ENCODE data around the gene CGB3.
A peak's percentile ranks its signal among the peaks of the same experiment; 100 is the strongest.

The CGB3 gene

DNA sequence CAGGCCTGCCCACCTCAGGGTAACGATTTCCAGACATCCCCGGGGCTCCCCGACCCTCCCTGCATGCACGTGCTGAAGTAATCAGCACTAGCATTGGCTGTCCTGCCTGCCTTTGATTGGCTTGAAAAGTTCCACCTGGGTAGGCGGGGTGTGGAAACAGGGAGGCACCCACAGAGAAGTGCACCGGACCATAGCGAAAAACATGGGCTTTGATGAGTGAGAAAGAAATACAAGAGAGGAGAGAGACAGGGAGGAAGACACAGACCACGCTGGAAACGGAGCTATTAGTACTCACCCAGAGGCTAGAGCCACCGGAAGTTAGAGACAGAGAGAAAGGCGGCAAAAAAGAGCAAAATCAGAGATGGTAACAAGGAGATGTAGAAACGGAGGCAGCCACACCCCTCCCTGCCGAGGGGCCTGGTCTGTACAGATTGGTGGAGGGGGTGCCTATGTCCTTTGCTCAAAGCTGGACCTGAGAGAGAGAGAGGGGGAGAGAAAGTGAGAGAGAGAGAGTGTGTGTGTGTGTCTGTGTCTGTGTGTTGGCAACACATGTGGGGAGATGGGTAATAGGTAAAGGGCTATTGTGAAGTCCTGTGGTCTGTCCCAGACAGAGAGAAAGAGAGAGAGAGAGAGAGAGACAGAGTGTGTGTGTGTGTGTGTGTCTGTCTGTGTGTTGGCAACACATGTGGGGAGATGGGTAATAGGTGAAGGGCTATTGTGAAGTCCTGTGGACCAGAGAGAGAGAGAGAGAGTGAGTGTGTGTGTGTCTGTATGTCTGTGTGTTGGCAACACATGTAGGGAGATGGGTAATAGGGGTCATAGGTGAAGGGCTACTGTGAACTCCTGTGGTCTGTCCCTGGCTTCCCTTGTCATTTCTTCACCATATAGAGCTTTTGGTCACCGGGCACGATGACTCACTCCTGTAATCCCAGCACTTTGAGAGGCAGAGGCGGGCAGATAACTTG lies 2.9 kb downstream of the CGB3 start:
- POLR2A ChIA-PET, result interaction anchor here (0.6 to 3.4 kb wide), 3 partner anchors 28 to 659 kb away, joined by 5 to 20 read pairs (median 6); partner anchors contain the start of genes GYS1 and RUVBL2
- TF ChIP-seq PRDM1 (tag by site-specific recombination; IDR thresholded peaks at IDR 0.05), result peak; percentile 98
- TF ChIP-seq KLF1 (tag by site-specific recombination; IDR thresholded peaks at IDR 0.05), result peak; percentile 79
- peak; percentile 20; the same call in 1 of the 2 replicates for TF ChIP-seq ZNF391 (tag by site-specific recombination; IDR thresholded peaks at IDR 0.05; ENCODE audit: borderline replicate concordance, low read depth)
- peak; percentile 47 for TF ChIP-seq GLIS1 (tag by site-specific recombination; IDR thresholded peaks at IDR 0.05)
- 0 out of 2 replicates have a peak, but pooled peaks have one; percentile 41 for TF ChIP-seq ZNF324 (tag by site-specific recombination; IDR thresholded peaks at IDR 0.05)
- TF ChIP-seq ZBTB17 (tag by site-specific recombination; IDR thresholded peaks at IDR 0.05), result peak; percentile 63
- peak; percentile 88 for TF ChIP-seq ZNF366 (tag by site-specific recombination; conservative IDR thresholded peaks at IDR 0.05)
- TF ChIP-seq ZBTB48 (tag by site-specific recombination; IDR thresholded peaks at IDR 0.05), result peak; percentile 67
- TF ChIP-seq PRDM10 (tag by site-specific recombination; IDR thresholded peaks at IDR 0.05), result peak; percentile 88
- TF ChIP-seq, protein P1, sequence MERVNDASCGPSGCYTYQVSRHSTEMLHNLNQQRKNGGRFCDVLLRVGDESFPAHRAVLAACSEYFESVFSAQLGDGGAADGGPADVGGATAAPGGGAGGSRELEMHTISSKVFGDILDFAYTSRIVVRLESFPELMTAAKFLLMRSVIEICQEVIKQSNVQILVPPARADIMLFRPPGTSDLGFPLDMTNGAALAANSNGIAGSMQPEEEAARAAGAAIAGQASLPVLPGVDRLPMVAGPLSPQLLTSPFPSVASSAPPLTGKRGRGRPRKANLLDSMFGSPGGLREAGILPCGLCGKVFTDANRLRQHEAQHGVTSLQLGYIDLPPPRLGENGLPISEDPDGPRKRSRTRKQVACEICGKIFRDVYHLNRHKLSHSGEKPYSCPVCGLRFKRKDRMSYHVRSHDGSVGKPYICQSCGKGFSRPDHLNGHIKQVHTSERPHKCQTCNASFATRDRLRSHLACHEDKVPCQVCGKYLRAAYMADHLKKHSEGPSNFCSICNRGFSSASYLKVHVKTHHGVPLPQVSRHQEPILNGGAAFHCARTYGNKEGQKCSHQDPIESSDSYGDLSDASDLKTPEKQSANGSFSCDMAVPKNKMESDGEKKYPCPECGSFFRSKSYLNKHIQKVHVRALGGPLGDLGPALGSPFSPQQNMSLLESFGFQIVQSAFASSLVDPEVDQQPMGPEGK (tag by site-specific recombination; IDR thresholded peaks at IDR 0.05), result peak; percentile 81
- TF ChIP-seq ZNF501 (tag by site-specific recombination; IDR thresholded peaks at IDR 0.05), result no peak
- TF ChIP-seq WT1 (tag by site-specific recombination; IDR thresholded peaks at IDR 0.05), result no peak
- no peak for TF ChIP-seq ZNF174 (tag by site-specific recombination; IDR thresholded peaks at IDR 0.05)
- peak; percentile 42; the same call in 1 of the 2 replicates for TF ChIP-seq YY2 (tag by site-specific recombination; IDR thresholded peaks at IDR 0.05)
- TF ChIP-seq ZNF843 (tag by site-specific recombination; IDR thresholded peaks at IDR 0.05), result no peak; the same call in none of the 2 replicates
- peak; percentile 45 for TF ChIP-seq SP3 (tag by site-specific recombination; IDR thresholded peaks at IDR 0.05)
- TF ChIP-seq ZNF777 (tag by site-specific recombination; IDR thresholded peaks at IDR 0.05; ENCODE audit: borderline replicate concordance), result peak; percentile 60; the same call in 1 of the 2 replicates
- peak; percentile 47; the same call in 1 of the 2 replicates for TF ChIP-seq ZNF639 (tag by site-specific recombination; IDR thresholded peaks at IDR 0.05)
- no peak for TF ChIP-seq SALL2 (tag by site-specific recombination; IDR thresholded peaks at IDR 0.05; ENCODE audit: borderline replicate concordance)
- TF ChIP-seq ZNF280C (tag by site-specific recombination; IDR thresholded peaks at IDR 0.05), result no peak
- TF ChIP-seq, protein P2, sequence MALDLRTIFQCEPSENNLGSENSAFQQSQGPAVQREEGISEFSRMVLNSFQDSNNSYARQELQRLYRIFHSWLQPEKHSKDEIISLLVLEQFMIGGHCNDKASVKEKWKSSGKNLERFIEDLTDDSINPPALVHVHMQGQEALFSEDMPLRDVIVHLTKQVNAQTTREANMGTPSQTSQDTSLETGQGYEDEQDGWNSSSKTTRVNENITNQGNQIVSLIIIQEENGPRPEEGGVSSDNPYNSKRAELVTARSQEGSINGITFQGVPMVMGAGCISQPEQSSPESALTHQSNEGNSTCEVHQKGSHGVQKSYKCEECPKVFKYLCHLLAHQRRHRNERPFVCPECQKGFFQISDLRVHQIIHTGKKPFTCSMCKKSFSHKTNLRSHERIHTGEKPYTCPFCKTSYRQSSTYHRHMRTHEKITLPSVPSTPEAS (tag by site-specific recombination; IDR thresholded peaks at IDR 0.05), result peak; percentile 94
- TF ChIP-seq PRDM6 (tag by site-specific recombination; IDR thresholded peaks at IDR 0.05), result no peak
- TF ChIP-seq ZSCAN23 (tag by site-specific recombination; IDR thresholded peaks at IDR 0.05), result peak; percentile 52; the same call in 1 of the 2 replicates

More for the DNA sequence above, 2.9 kb downstream of the CGB3 start:
- Histone ChIP-seq H3K27ac (ENCODE audit: extremely low read depth, low read depth, low read length) (no peak overlapping the region), H3K9me3 (ENCODE audit: control insufficient read depth, insufficient read depth, low read depth, low read length) (no peaks in the 10 kb centered on the region), H3K4me3 (ENCODE audit: low read depth, low read length) (no peak overlapping the region), H3K36me3 (ENCODE audit: control insufficient read depth in 2 of 2, insufficient read depth in 1 of 2, low read length in 2 of 2) (peaks cover 0 to 3% of the 10 kb centered on the region in 2 experiments; a peak in 2 of 3 replicates), H3K4me1 (ENCODE audit: control insufficient read depth, insufficient read depth, low read length) (peaks cover 8% of the 10 kb centered on the region)
- CTCF ChIA-PET, result interaction anchor here (0.6 to 2.6 kb wide), 7 partner anchors 21 to 178 kb away, joined by 3 to 12 read pairs (median 6); partner anchors contain the start of genes GYS1 and RUVBL2

All from HEK293 (cell line).